Stimulated activated naive CD8-positive, alpha-beta T cell treated with anti-CD3 and anti-CD28 coated beads, Interleukin-15, Interleukin-2, amounts not matched to agents 100 ng/mL and 50 ng/mL, for 24 hours (primary cell): Measurements from ENCODE around the gene MTHFSD.

Experiments used
- H3K27ac Mint-ChIP-seq: one replicate; pipeline ENCODE4 v1.8.0; 2021; ENCODE audit warnings: mild to moderate bottlenecking, mixed read lengths
- H3K27me3 Mint-ChIP-seq: one replicate; pipeline ENCODE4 v1.8.0; 2021; ENCODE audit warnings: mixed read lengths
- H3K36me3 Mint-ChIP-seq: one replicate; pipeline ENCODE4 v1.8.0; 2021; ENCODE audit warnings: low read depth, mixed read lengths
- H3K4me1 Mint-ChIP-seq: one replicate; pipeline ENCODE4 v1.8.0; 2021; ENCODE audit warnings: low read depth, mixed read lengths
- H3K4me3 Mint-ChIP-seq: one replicate; pipeline ENCODE4 v1.8.0; 2021; ENCODE audit warnings: mild to moderate bottlenecking, mixed read lengths
- H3K9me3 Mint-ChIP-seq: one replicate; pipeline ENCODE4 v1.8.0; 2021; ENCODE audit warnings: mixed read lengths

Gene MTHFSD

GRCh38 chr16:86534779-86535615 is 20.0 kb downstream of the MTHFSD start:
- H3K27me3 Mint-ChIP-seq = no peaks in the 10 kb centered on the region
- no peak overlapping the region for H3K27ac Mint-ChIP-seq
- H3K9me3 Mint-ChIP-seq = no peaks in the 10 kb centered on the region
- no peaks in the 10 kb centered on the region for H3K4me1 Mint-ChIP-seq
- H3K4me3 Mint-ChIP-seq = no peak overlapping the region
- H3K36me3 Mint-ChIP-seq = peaks cover 22% of the 10 kb centered on the region

DNA sequence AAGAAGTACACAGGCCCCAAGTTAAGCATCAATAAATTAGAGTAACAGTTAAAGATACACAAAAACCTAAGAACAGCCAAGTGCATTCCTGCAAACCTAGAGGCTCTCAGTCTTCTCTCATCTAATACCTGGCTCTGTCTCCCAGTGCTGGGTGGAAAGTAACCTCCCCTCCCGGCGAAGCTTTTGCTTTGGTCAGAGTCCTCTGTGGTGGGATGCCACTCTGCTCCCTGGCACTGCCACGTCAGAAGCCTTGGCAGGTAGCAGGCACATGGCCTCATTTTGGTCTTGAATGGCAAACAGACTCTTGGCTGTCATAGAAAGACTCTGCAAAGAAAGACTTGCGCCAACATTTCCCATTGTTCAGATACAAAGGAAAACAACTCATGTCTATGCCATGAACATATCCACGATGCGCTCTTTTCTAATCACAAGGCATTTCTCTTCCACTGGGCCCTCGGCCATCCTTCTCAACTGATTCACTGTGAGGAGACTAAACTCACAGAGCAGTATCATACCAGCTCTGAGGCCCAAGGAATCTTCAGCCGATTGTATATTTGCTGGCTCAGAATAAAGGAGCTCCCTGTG is 21.2 kb downstream of the MTHFSD start:
- H3K4me1 Mint-ChIP-seq = no peaks in the 10 kb centered on the region
- H3K27me3 Mint-ChIP-seq = no peaks in the 10 kb centered on the region
- H3K9me3 Mint-ChIP-seq = no peaks in the 10 kb centered on the region
- no peak overlapping the region for H3K4me3 Mint-ChIP-seq
- peaks cover 13% of the 10 kb centered on the region for H3K36me3 Mint-ChIP-seq
- no peak overlapping the region for H3K27ac Mint-ChIP-seq

- Mint-ChIP-seq H3K4me3 (no peak overlapping the region), H3K9me3 (no peaks in the 10 kb centered on the region)
These were observed 22.0 kb downstream of the MTHFSD start for GRCh38 chr16:86533076-86533475.

GRCh38 chr16:86532526-86532815 is 22.6 kb downstream of the MTHFSD start:
- Mint-ChIP-seq H3K9me3 (no peaks in the 10 kb centered on the region), H3K4me3 (no peak overlapping the region), H3K36me3 (peaks cover 7% of the 10 kb centered on the region), H3K4me1 (no peaks in the 10 kb centered on the region), H3K27me3 (no peaks in the 10 kb centered on the region), H3K27ac (no peak overlapping the region)

More at GRCh38 chr16:86533076-86533475, 22.0 kb downstream of the MTHFSD start:
- H3K4me1 Mint-ChIP-seq = no peaks in the 10 kb centered on the region
- peaks cover 7% of the 10 kb centered on the region for H3K36me3 Mint-ChIP-seq
- no peak overlapping the region for H3K27ac Mint-ChIP-seq
- no peaks in the 10 kb centered on the region for H3K27me3 Mint-ChIP-seq

GRCh38 chr16:86531641-86532525 is 23.2 kb downstream of the MTHFSD start:
- Mint-ChIP-seq H3K27ac (no peak overlapping the region), H3K4me3 (no peak overlapping the region), H3K36me3 (peaks cover 7% of the 10 kb centered on the region), H3K4me1 (no peaks in the 10 kb centered on the region), H3K9me3 (no peaks in the 10 kb centered on the region), H3K27me3 (no peaks in the 10 kb centered on the region)

- Mint-ChIP-seq H3K27ac (no peak overlapping the region), H3K36me3 (peaks cover 7% of the 10 kb centered on the region), H3K4me1 (no peaks in the 10 kb centered on the region), H3K4me3 (no peak overlapping the region), H3K9me3 (no peaks in the 10 kb centered on the region), H3K27me3 (no peaks in the 10 kb centered on the region)
These were observed 23.9 kb downstream of the MTHFSD start for GRCh38 chr16:86531191-86531545.

GRCh38 chr16:86530251-86531190 is 24.5 kb downstream of the MTHFSD start:
- Mint-ChIP-seq H3K27ac (no peak overlapping the region), H3K27me3 (no peaks in the 10 kb centered on the region)

DNA sequence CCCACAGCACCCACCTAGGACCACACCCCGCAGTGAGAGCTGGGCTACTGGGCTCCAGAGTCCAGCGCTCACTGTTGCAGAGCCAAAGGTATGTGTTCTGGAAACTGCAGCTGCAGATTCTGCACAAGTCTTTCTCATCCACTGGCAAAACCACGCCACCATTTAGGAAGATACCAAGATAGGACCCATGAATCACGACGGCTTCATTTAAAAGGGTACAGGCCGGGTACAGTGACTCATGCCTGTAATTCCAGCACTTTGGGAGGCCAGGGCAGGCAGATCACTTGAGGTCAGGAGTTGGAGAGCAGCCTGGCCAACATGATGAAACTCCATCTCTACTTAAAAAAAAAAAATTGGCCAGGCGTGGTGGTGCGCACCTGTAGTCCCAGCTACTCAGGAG is 25.9 kb downstream of the MTHFSD start:
- Mint-ChIP-seq H3K36me3 (peaks cover 7% of the 10 kb centered on the region), H3K27ac (no peak overlapping the region), H3K4me3 (no peak overlapping the region), H3K9me3 (no peaks in the 10 kb centered on the region), H3K4me1 (no peaks in the 10 kb centered on the region), H3K27me3 (no peaks in the 10 kb centered on the region)

More at GRCh38 chr16:86530251-86531190, 24.5 kb downstream of the MTHFSD start:
- Mint-ChIP-seq H3K4me1 (no peaks in the 10 kb centered on the region), H3K36me3 (peaks cover 7% of the 10 kb centered on the region), H3K9me3 (no peaks in the 10 kb centered on the region), H3K4me3 (no peak overlapping the region)

- Mint-ChIP-seq H3K4me1 (no peaks in the 10 kb centered on the region), H3K9me3 (no peaks in the 10 kb centered on the region), H3K27me3 (no peaks in the 10 kb centered on the region), H3K4me3 (no peak overlapping the region), H3K27ac (no peak overlapping the region), H3K36me3 (peaks cover 3% of the 10 kb centered on the region)
These were observed 26.7 kb downstream of the MTHFSD start for GRCh38 chr16:86528061-86528929.

DNA sequence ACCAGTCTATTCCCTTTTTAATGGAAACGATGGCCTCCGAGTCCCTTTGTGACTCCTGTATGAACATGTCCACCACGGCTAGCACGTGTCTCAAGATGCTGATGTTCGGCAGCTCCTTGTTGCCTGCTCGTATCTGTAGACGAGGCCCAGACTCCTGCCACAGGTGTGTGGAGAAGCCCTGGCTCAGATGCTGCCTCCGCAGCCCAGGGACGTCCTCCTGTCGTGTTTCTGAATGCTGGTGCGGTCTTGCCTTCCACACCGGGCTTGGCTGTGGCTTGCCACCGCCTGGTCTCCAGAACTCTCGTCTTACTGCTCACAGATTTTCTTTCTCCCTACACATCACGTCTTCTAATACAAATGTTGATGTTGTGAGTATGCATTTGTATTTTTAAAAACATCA is 27.7 kb downstream of the MTHFSD start:
- H3K36me3 Mint-ChIP-seq = peaks cover 3% of the 10 kb centered on the region
- H3K4me1 Mint-ChIP-seq = no peaks in the 10 kb centered on the region
- no peaks in the 10 kb centered on the region for H3K9me3 Mint-ChIP-seq
- no peak overlapping the region for H3K27ac Mint-ChIP-seq
- H3K27me3 Mint-ChIP-seq = no peaks in the 10 kb centered on the region
- H3K4me3 Mint-ChIP-seq = no peak overlapping the region

- Mint-ChIP-seq H3K4me1 (no peaks in the 10 kb centered on the region), H3K36me3 (peaks cover 3% of the 10 kb centered on the region), H3K9me3 (no peaks in the 10 kb centered on the region), H3K27me3 (peaks cover 6% of the 10 kb centered on the region), H3K27ac (no peak overlapping the region), H3K4me3 (no peak overlapping the region)
These were observed 29.3 kb downstream of the MTHFSD start for GRCh38 chr16:86525696-86526095.

- no peak overlapping the region for H3K4me3 Mint-ChIP-seq
- H3K4me1 Mint-ChIP-seq = peaks cover 3% of the 10 kb centered on the region
- no peaks in the 10 kb centered on the region for H3K36me3 Mint-ChIP-seq
- no peaks in the 10 kb centered on the region for H3K9me3 Mint-ChIP-seq
- no peak overlapping the region for H3K27ac Mint-ChIP-seq
- peaks cover 18% of the 10 kb centered on the region for H3K27me3 Mint-ChIP-seq
These were observed 31.0 kb downstream of the MTHFSD start for GRCh38 chr16:86524029-86524428.

DNA sequence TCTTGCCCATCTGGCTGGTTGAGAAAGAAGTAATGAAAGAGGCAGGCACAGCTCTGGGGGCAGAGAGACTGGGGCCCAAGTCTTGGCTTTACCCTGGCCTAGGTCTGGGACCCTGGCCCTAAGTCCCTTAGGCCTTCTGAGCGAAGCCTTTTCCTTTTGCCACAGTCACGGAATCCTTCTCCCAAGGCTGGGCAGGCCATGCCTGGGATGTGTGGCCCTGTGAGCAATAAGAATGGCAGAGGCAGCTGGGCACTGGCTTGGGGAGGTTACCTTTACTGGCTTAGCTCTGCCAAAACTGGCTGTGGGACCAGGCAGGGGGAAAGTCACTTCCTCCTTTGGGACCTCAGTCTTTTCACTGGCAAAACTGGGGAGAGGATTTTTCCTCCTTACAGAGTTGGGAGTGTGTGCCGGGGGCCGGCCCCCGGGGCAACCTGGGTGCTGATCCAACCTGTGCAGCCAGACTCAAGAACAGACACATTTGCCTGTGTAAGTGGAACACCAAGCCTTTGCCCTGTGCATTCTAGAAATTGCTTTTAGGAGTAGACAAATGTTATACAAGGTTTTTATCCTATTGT is 31.8 kb downstream of the MTHFSD start:
- Mint-ChIP-seq H3K4me3 (no peak overlapping the region), H3K27ac (no peak overlapping the region), H3K27me3 (peaks cover 26% of the 10 kb centered on the region)

More for the DNA sequence above, 31.8 kb downstream of the MTHFSD start:
- H3K9me3 Mint-ChIP-seq = no peaks in the 10 kb centered on the region
- H3K36me3 Mint-ChIP-seq = no peaks in the 10 kb centered on the region
- peaks cover 3% of the 10 kb centered on the region for H3K4me1 Mint-ChIP-seq
